ENCODE data around the gene TMEM184A.

The TMEM184A gene

GRCh38 chr7:1537535-1538412, 18.2 kb downstream of the TMEM184A start:
- Histone ChIP-seq H3K9me3 (ENCODE audit: insufficient read depth, low read length) (no peaks in the 10 kb centered on the region), H3K4me3 (ENCODE audit: low read length) (no peak overlapping the region), H2AFZ (ENCODE audit: low read depth, low read length) (no peak overlapping the region), H3K9ac (ENCODE audit: low read length) (no peak overlapping the region), H4K20me1 (ENCODE audit: insufficient read depth, low read length) (peaks cover 53% of the 10 kb centered on the region), H3K4me2 (ENCODE audit: low read length) (no peak overlapping the region), H3K36me3 (replicated peaks; ENCODE audit: low read depth, low read length) (no peaks in the 10 kb centered on the region), H3K27ac (ENCODE audit: low read length) (no peak overlapping the region), H3K4me1 (ENCODE audit: low read length) (peaks cover 17% of the 10 kb centered on the region), H3K79me2 (ENCODE audit: low read length) (peaks cover 64% of the 10 kb centered on the region), H3K27me3 (ENCODE audit: low read depth, low read length) (no peaks in the 10 kb centered on the region)
- no peak for TF ChIP-seq EZH2phosphoT487 (IDR thresholded peaks at IDR 0.05; ENCODE audit: low read depth)
- TF ChIP-seq CTCF (IDR thresholded peaks at IDR 0.05; ENCODE audit: low read depth, low read length) = no peak

GRCh38 chr7:1536743-1537534, 19.1 kb downstream of the TMEM184A start:
- H3K4me1 ChIP-seq (ENCODE audit: low read length) = peaks cover 22% of the 10 kb centered on the region
- no peak overlapping the region for H3K4me2 ChIP-seq (ENCODE audit: low read length)
- no peak overlapping the region for H2AFZ ChIP-seq (ENCODE audit: low read depth, low read length)
- no peaks in the 10 kb centered on the region for H3K27me3 ChIP-seq (ENCODE audit: low read depth, low read length)
- no peak overlapping the region for H3K27ac ChIP-seq (ENCODE audit: low read length)
- H3K9ac ChIP-seq (ENCODE audit: low read length) = no peak overlapping the region
- H3K79me2 ChIP-seq (ENCODE audit: low read length) = peaks cover 73% of the 10 kb centered on the region
- H3K36me3 ChIP-seq (replicated peaks; ENCODE audit: low read depth, low read length) = no peaks in the 10 kb centered on the region
- no peak for TF ChIP-seq EZH2phosphoT487 (IDR thresholded peaks at IDR 0.05; ENCODE audit: low read depth)
- no peak for TF ChIP-seq CTCF (IDR thresholded peaks at IDR 0.05; ENCODE audit: low read depth, low read length)
- no peak overlapping the region for H3K4me3 ChIP-seq (ENCODE audit: low read length)
- peaks cover 61% of the 10 kb centered on the region for H4K20me1 ChIP-seq (ENCODE audit: insufficient read depth, low read length)
- H3K9me3 ChIP-seq (ENCODE audit: insufficient read depth, low read length) = no peaks in the 10 kb centered on the region

GRCh38 chr7:1536455-1536742, 19.6 kb downstream of the TMEM184A start:
- H4K20me1 ChIP-seq (ENCODE audit: insufficient read depth, low read length) = peaks cover 66% of the 10 kb centered on the region
- peaks cover 78% of the 10 kb centered on the region for H3K79me2 ChIP-seq (ENCODE audit: low read length)
- no peaks in the 10 kb centered on the region for H3K9me3 ChIP-seq (ENCODE audit: insufficient read depth, low read length)
- TF ChIP-seq EZH2phosphoT487 (IDR thresholded peaks at IDR 0.05; ENCODE audit: low read depth) (no peak), CTCF (IDR thresholded peaks at IDR 0.05; ENCODE audit: low read depth, low read length) (no peak)
- no peak overlapping the region for H3K4me2 ChIP-seq (ENCODE audit: low read length)
- peaks cover 22% of the 10 kb centered on the region for H3K4me1 ChIP-seq (ENCODE audit: low read length)
- no peak overlapping the region for H3K4me3 ChIP-seq (ENCODE audit: low read length)
- H3K36me3 ChIP-seq (replicated peaks; ENCODE audit: low read depth, low read length) = no peaks in the 10 kb centered on the region
- no peaks in the 10 kb centered on the region for H3K27me3 ChIP-seq (ENCODE audit: low read depth, low read length)
- H3K9ac ChIP-seq (ENCODE audit: low read length) = no peak overlapping the region
- H3K27ac ChIP-seq (ENCODE audit: low read length) = no peak overlapping the region
- no peak overlapping the region for H2AFZ ChIP-seq (ENCODE audit: low read depth, low read length)

GRCh38 chr7:1535701-1536454, 20.1 kb downstream of the TMEM184A start:
- Histone ChIP-seq H2AFZ (ENCODE audit: low read depth, low read length) (no peak overlapping the region), H4K20me1 (ENCODE audit: insufficient read depth, low read length) (peaks cover 66% of the 10 kb centered on the region)

More at GRCh38 chr7:1535701-1536454, 20.1 kb downstream of the TMEM184A start:
- H3K27me3 ChIP-seq (ENCODE audit: low read depth, low read length) = no peaks in the 10 kb centered on the region
- H3K36me3 ChIP-seq (replicated peaks; ENCODE audit: low read depth, low read length) = no peaks in the 10 kb centered on the region
- H3K4me3 ChIP-seq (ENCODE audit: low read length) = no peak overlapping the region
- H3K4me2 ChIP-seq (ENCODE audit: low read length) = no peak overlapping the region
- no peaks in the 10 kb centered on the region for H3K9me3 ChIP-seq (ENCODE audit: insufficient read depth, low read length)
- H3K9ac ChIP-seq (ENCODE audit: low read length) = no peak overlapping the region
- H3K27ac ChIP-seq (ENCODE audit: low read length) = no peak overlapping the region
- TF ChIP-seq EZH2phosphoT487 (IDR thresholded peaks at IDR 0.05; ENCODE audit: low read depth) = no peak
- no peak for TF ChIP-seq CTCF (IDR thresholded peaks at IDR 0.05; ENCODE audit: low read depth, low read length)
- H3K4me1 ChIP-seq (ENCODE audit: low read length) = peaks cover 22% of the 10 kb centered on the region
- peaks cover 83% of the 10 kb centered on the region for H3K79me2 ChIP-seq (ENCODE audit: low read length)
